Measurements from ENCODE around the gene CALN1. TPM values are rescaled to one million over a fixed set of nuclear protein-coding genes. Genes with fewer than 3 reads are reported as not detected.

The CALN1 gene
- total RNA-seq, 1 donor from 2014 or later, result not detected

DNA sequence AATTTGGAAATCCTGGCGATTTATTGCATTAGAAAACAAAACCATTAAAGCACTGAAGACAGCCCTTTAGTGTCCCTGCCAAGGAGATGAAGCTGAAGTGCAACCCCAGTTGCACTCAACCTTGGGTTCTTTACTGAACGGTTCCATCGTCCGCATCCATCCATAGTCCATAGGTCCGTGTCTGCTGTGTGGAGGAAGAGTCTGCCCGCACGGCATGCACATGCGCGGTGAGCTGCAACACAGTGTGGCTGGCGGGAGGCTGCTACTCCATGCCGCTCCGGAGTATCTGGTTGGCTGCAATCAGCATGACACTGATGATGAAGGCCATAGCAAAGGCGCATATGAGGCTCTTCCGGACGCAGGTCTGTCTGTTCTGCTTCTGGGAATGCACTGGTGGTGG is 624.6 kb downstream of the CALN1 start:
- TF ChIP-seq, protein P1, sequence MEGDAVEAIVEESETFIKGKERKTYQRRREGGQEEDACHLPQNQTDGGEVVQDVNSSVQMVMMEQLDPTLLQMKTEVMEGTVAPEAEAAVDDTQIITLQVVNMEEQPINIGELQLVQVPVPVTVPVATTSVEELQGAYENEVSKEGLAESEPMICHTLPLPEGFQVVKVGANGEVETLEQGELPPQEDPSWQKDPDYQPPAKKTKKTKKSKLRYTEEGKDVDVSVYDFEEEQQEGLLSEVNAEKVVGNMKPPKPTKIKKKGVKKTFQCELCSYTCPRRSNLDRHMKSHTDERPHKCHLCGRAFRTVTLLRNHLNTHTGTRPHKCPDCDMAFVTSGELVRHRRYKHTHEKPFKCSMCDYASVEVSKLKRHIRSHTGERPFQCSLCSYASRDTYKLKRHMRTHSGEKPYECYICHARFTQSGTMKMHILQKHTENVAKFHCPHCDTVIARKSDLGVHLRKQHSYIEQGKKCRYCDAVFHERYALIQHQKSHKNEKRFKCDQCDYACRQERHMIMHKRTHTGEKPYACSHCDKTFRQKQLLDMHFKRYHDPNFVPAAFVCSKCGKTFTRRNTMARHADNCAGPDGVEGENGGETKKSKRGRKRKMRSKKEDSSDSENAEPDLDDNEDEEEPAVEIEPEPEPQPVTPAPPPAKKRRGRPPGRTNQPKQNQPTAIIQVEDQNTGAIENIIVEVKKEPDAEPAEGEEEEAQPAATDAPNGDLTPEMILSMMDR (IDR thresholded peaks at IDR 0.05), result no peak
- no peak overlapping the region for H3K27ac ChIP-seq
- no peaks in the 10 kb centered on the region for H3K27me3 ChIP-seq
- H3K4me1 ChIP-seq, result no peaks in the 10 kb centered on the region
- DNase-seq, result no peak
- no peak overlapping the region for H3K4me3 ChIP-seq
- no peaks in the 10 kb centered on the region for H3K36me3 ChIP-seq
- no peak for ATAC-seq
- intact Hi-C loops (cut with DNase I), result no loop called here
- H3K9me3 ChIP-seq, result peaks cover 4% of the 10 kb centered on the region

DNA sequence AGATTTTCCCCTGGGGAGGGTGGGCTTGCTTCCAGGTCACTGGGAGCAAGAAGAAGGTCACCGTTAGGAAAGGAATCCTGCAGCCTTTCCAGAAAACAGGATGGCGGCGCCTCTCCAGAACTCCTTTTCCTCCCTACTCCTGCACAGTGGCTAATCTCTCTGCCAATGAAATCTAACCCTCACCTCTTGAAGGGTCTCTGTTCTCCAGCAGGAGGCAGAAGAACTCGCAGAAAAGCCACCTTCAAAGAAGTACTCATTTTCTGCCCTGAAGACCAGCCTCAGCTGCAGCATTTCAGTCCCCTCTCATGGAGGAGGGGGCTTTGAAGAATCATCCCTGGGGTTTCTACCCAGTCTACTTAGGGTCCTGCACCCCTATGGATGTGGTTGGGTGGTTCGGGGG is 626.9 kb downstream of the CALN1 start:
- DNase-seq (no peak), ATAC-seq (no peak)
- intact Hi-C loops (cut with DNase I), result no loop called here

DNA sequence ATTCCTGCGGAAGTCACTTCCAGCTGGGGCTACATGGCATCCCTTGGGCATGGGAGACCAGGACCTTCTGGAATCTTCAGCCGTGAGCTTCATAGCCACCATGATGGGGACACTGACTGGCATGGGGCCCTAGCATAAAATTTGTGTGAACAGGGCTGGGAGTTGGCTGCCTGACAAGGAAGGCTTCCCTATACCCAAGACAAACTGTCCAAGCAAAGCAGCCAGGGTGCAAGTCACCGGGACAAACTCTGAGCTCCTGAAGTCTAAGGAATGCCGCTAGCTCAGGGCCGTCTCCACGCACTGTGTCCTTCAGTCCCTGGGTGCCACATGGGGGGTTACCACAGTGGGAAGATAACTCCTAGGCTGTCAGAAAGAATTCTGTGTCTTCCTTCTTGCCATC is 627.4 kb downstream of the CALN1 start:
- TF ChIP-seq, protein P1 (IDR thresholded peaks at IDR 0.05), result no peak

More for the DNA sequence above, 626.9 kb downstream of the CALN1 start:
- H3K9me3 ChIP-seq, result peaks cover 4% of the 10 kb centered on the region
- TF ChIP-seq, protein P1 (IDR thresholded peaks at IDR 0.05), result no peak
- no peaks in the 10 kb centered on the region for H3K4me1 ChIP-seq
- H3K27me3 ChIP-seq, result no peaks in the 10 kb centered on the region
- H3K4me3 ChIP-seq, result no peak overlapping the region
- H3K36me3 ChIP-seq, result no peaks in the 10 kb centered on the region
- no peak overlapping the region for H3K27ac ChIP-seq

DNA sequence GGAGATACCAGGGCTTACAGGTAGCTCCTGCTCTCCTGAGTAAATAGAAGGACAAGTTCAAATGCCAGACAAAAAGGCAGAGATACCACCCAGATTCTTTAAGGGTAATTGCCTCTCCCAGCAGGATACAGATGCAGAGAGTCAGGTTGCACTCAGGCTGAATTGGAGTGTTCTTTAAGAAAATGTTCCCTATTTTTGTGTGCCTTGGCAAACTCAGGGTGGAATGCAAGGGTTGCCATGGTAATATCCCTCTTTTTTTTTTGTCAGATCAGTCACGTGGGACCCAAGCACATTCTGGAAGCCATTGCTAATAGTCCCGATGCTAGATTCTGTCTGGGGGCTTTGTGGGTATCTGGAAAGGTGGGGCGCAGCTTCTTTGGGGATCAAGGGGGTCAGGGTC is 628.0 kb downstream of the CALN1 start:
- H3K9me3 ChIP-seq, result peaks cover 4% of the 10 kb centered on the region
- no peaks in the 10 kb centered on the region for H3K36me3 ChIP-seq
- H3K27me3 ChIP-seq, result no peaks in the 10 kb centered on the region
- no peak overlapping the region for H3K27ac ChIP-seq
- DNase-seq (no peak), ATAC-seq (no peak)
- intact Hi-C loops (cut with DNase I), result no loop called here
- H3K4me3 ChIP-seq, result no peak overlapping the region
- TF ChIP-seq, protein P1 (IDR thresholded peaks at IDR 0.05), result no peak
- no peaks in the 10 kb centered on the region for H3K4me1 ChIP-seq

More for the DNA sequence above, 627.4 kb downstream of the CALN1 start:
- ATAC-seq (no peak), DNase-seq (no peak)
- Histone ChIP-seq H3K4me1 (no peaks in the 10 kb centered on the region), H3K27ac (no peak overlapping the region), H3K36me3 (no peaks in the 10 kb centered on the region), H3K27me3 (no peaks in the 10 kb centered on the region), H3K9me3 (peaks cover 4% of the 10 kb centered on the region), H3K4me3 (no peak overlapping the region)
- intact Hi-C loops (cut with DNase I), result no loop called here

DNA sequence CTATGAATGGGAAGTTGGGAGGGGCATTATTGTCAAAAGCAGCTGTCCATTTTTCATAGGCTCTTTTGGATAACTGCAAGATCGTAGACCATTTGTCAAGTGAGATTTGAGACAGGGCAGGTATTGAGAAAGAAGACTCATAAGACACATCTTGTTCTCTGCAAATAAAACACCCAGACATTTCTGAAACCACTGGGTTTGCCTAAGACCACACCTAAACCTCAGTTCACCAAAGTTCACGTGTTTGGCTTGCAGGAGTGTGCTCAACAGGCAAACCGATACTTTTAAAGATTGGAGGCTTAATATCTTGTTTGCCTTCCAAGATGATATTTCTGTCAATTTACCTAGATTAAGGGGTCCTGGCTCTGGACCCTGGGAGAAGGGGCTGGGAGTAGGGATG is 628.4 kb downstream of the CALN1 start:
- no peak for ATAC-seq
- Histone ChIP-seq H3K4me1 (no peaks in the 10 kb centered on the region), H3K4me3 (no peak overlapping the region), H3K9me3 (peaks cover 4% of the 10 kb centered on the region), H3K36me3 (no peaks in the 10 kb centered on the region), H3K27me3 (no peaks in the 10 kb centered on the region), H3K27ac (no peak overlapping the region)
- intact Hi-C loops (cut with DNase I), result no loop called here
- no peak for DNase-seq
- TF ChIP-seq, protein P1 (IDR thresholded peaks at IDR 0.05), result no peak

DNA sequence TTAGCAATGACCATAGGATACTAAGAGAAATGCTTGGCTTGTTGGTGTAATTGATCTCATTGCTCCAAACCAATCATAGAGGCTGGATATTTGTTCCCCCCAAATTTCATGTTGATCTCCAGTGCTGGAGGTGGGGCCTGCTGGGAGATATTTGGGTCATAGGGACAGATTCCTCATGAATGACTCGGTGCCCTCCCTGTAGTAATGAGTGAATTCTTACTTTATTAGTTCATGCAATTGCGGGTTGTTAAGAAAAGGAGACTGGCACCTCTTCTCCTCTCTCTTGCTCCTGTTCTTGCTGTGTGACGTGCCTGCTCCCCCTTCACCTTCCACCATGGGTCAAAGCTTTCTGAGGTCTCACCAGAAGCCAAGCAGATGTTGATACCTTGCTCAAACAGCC is 630.1 kb downstream of the CALN1 start:
- DNase-seq (no peak), ATAC-seq (no peak)
- intact Hi-C loops (cut with DNase I), result no loop called here
- Histone ChIP-seq H3K36me3 (no peaks in the 10 kb centered on the region), H3K27me3 (no peaks in the 10 kb centered on the region), H3K27ac (no peak overlapping the region), H3K4me1 (no peaks in the 10 kb centered on the region), H3K4me3 (no peak overlapping the region), H3K9me3 (no peaks in the 10 kb centered on the region)
- TF ChIP-seq, protein P1 (IDR thresholded peaks at IDR 0.05), result no peak
